A673 (cell line): Measurements from ENCODE around the gene RRP1. TPM values are rescaled to one million over a fixed set of nuclear protein-coding genes. Genes with fewer than 3 reads are reported as not detected.

ENCODE experiments used
- BruUV-seq: library from RNA; stranded (reverse); fragments of 400-500 nt; replicated peaks from 2 replicates; lab custom pipeline; 2021; lab: Mats Ljungman, UMichigan
- CTCF ChIA-PET: fragments of 300-600 bp; sonication (Branson Sonifier 250); formaldehyde crosslinking; loops from one replicate; lab custom pipeline; 2022; ENCODE audit warnings: antibody characterized with exemption; lab: Charles Lee
- POLR2A ChIA-PET: fragments of 300-600 bp; sonication (Branson Sonifier 250); formaldehyde crosslinking; loops from one replicate; lab custom pipeline; 2022; ENCODE audit warnings: antibody characterized with exemption; ENCODE audit not compliant: low non-redundant PET; lab: Charles Lee
- DNase-seq: peaks from one replicate; pipeline ENCODE4 v3.0.0-alpha.2; 2015; ENCODE audit warnings: low spot score
- H3K27ac ChIP-seq: fragments of 200-600 bp; sonication (generic); 2 replicates; pipeline ENCODE4 v1.5.1; 2016; ENCODE audit warnings: mixed run types, low read depth, mild to moderate bottlenecking, mixed read lengths, antibody characterized with exemption, low read length; ENCODE audit not compliant: poor library complexity, severe bottlenecking
- H3K27me3 ChIP-seq: fragments of 200-600 bp; sonication (generic); replicated peaks from 2 replicates; pipeline ENCODE4 v1.6.1; 2017; ENCODE audit warnings: mixed run types, low read depth, mild to moderate bottlenecking, mixed read lengths, antibody characterized with exemption, low read length; ENCODE audit not compliant: insufficient read depth, poor library complexity
- H3K36me3 ChIP-seq: fragments of 200-600 bp; sonication (generic); 2 replicates; pipeline ENCODE4 v1.6.1; 2016; ENCODE audit warnings: mixed run types, mild to moderate bottlenecking, mixed read lengths, antibody characterized with exemption, low read length; ENCODE audit not compliant: insufficient read depth, poor library complexity, severe bottlenecking
- H3K4me1 ChIP-seq: fragments of 200-600 bp; sonication (generic); 2 replicates; pipeline ENCODE4 v1.6.1; 2017; ENCODE audit warnings: mixed run types, mild to moderate bottlenecking, mixed read lengths, antibody characterized with exemption, low read length; ENCODE audit not compliant: insufficient read depth, poor library complexity, severe bottlenecking
- H3K4me3 ChIP-seq: fragments of 200-600 bp; sonication (generic); 2 replicates; pipeline ENCODE4 v1.5.1; 2016; ENCODE audit warnings: low read depth, mixed run types, mild to moderate bottlenecking, mixed read lengths, low read length; ENCODE audit not compliant: poor library complexity, severe bottlenecking
- H3K9me3 ChIP-seq: fragments of 200-600 bp; sonication (generic); 2 replicates; pipeline ENCODE4 v1.6.1; 2016; ENCODE audit warnings: mixed run types, low read depth, mild to moderate bottlenecking, mixed read lengths, antibody characterized with exemption, low read length; ENCODE audit not compliant: poor library complexity, severe bottlenecking
- CTCF ChIP-seq: fragments of 300-800, 200-600 bp; sonication (generic); conservative IDR thresholded peaks from 2 replicates; pipeline ENCODE4 v1.5.1; 2017; ENCODE audit warnings: low read depth, mild to moderate bottlenecking, antibody characterized with exemption, low read length, moderate library complexity, mixed read lengths
- EZH2 ChIP-seq: fragments of 200-600 bp; sonication (generic); IDR thresholded peaks from 2 replicates; pipeline ENCODE4 v1.6.1; 2017; ENCODE audit warnings: borderline replicate concordance, low read depth, mild to moderate bottlenecking, mixed read lengths, antibody characterized with exemption, low read length; ENCODE audit not compliant: poor library complexity, severe bottlenecking
- intact Hi-C: fragments of 100-400 bp; cut with micrococcal nuclease; formaldehyde crosslinking; loops from one replicate; pipeline ENCODE4 v1.10.0; 2022; ENCODE audit not compliant: unreplicated experiment
- total RNA-seq: library from RNA; stranded (reverse); gene quantifications from 2 replicates; pipeline ENCODE4 v1.2.3, GENCODE V29; 2021

RRP1 gene
- total RNA-seq, 1 experiment from 2014 or later, result 86.4 TPM

DNA sequence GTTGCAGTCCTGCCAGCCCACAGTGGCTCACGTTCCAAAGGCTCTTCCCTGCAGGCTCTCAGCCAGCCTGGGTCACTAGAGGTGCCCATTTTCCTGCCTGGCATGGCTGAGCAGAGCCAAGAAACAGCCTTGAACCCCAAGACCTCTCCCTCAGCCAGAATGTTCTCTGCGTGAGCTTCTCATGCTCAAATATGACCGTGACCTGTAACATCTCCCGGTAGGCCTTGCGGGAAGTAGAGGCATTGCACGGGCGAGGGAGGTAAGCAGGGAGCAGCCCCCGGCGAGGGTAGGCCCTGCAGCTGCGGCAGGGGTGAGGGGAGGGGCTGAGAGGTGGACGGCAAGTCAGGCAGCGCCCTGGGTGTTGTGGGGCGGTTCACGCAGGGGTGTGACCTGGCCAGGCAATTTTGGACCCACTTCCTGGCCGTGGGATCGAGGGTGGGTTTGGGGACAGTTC, 20.0 kb downstream of the RRP1 start:
- TF ChIP-seq EZH2 (no peak), CTCF (no peak)
- intact Hi-C loops, result no loop called here
- ChIA-PET CTCF (interaction anchor here (0.6 kb wide), 1 partner anchor 130 kb away, joined by 3 read pairs; no protein-coding TSS in a partner anchor), POLR2A (no interaction called here)
- Histone ChIP-seq H3K27ac (no peak overlapping the region), H3K4me1 (peaks cover 22% of the 10 kb centered on the region), H3K27me3 (no peaks in the 10 kb centered on the region), H3K4me3 (no peak overlapping the region), H3K9me3 (no peaks in the 10 kb centered on the region), H3K36me3 (peaks cover 2% of the 10 kb centered on the region)
- no peak for DNase-seq
- no TSS peak for BruUV-seq

- H3K27me3 ChIP-seq, result no peaks in the 10 kb centered on the region
- no peak for DNase-seq
- intact Hi-C loops, result loop anchor here (1.0 to 10.0 kb wide), 3 partner anchors 55 to 487 kb away; partner anchors contain the start of gene AGPAT3
- H3K27ac ChIP-seq, result no peak overlapping the region
- ChIA-PET POLR2A (no interaction called here), CTCF (interaction anchor here (0.9 to 2.2 kb wide), 2 partner anchors 165 to 488 kb away, joined by 3 to 14 read pairs; no protein-coding TSS in a partner anchor)
- H3K9me3 ChIP-seq, result no peaks in the 10 kb centered on the region
- TF ChIP-seq EZH2 (no peak), CTCF (no peak)
- H3K4me1 ChIP-seq, result peaks cover 22% of the 10 kb centered on the region
- no TSS peak for BruUV-seq
- no peaks in the 10 kb centered on the region for H3K36me3 ChIP-seq
- H3K4me3 ChIP-seq, result no peak overlapping the region
Measured at GRCh38 chr21:43809853-43810504, 20.6 kb downstream of the RRP1 start.

- Histone ChIP-seq H3K4me1 (peaks cover 22% of the 10 kb centered on the region), H3K27ac (no peak overlapping the region), H3K27me3 (no peaks in the 10 kb centered on the region), H3K36me3 (no peaks in the 10 kb centered on the region), H3K9me3 (no peaks in the 10 kb centered on the region), H3K4me3 (no peak overlapping the region)
- no TSS peak for BruUV-seq
- ChIA-PET CTCF (interaction anchor here (0.9 to 2.2 kb wide), 2 partner anchors 165 to 487 kb away, joined by 3 to 14 read pairs; no protein-coding TSS in a partner anchor), POLR2A (no interaction called here)
- TF ChIP-seq EZH2 (no peak), CTCF (peak; percentile 98)
- peak; percentile 80 for DNase-seq
- intact Hi-C loops, result loop anchor here (1.0 to 10.0 kb wide), 3 partner anchors 54 to 487 kb away; partner anchors contain the start of gene AGPAT3
Measured at GRCh38 chr21:43810505-43811261, 21.3 kb downstream of the RRP1 start.
